ENCODE results near the gene HS6ST3.

The HS6ST3 gene

GRCh38 chr13:96862999-96863398 is 773.1 kb downstream of the HS6ST3 start:
- no peak for TF ChIP-seq CTCF (IDR thresholded peaks at IDR 0.05; ENCODE audit: control insufficient read depth, insufficient read depth, low read depth, low read length, missing control alignments)
- DNase-seq (ENCODE audit: low read depth), result no peak
- H3K4me3 ChIP-seq (ENCODE audit: control insufficient read depth, low read depth, low read length), result no peak overlapping the region

GRCh38 chr13:96871469-96871868 is 781.6 kb downstream of the HS6ST3 start:
- no peak overlapping the region for H3K4me3 ChIP-seq (ENCODE audit: control insufficient read depth, low read depth, low read length)
- no peak for DNase-seq (ENCODE audit: low read depth)
- TF ChIP-seq CTCF (IDR thresholded peaks at IDR 0.05; ENCODE audit: control insufficient read depth, insufficient read depth, low read depth, low read length, missing control alignments), result no peak

- no peak for TF ChIP-seq CTCF (IDR thresholded peaks at IDR 0.05; ENCODE audit: control insufficient read depth, insufficient read depth, low read depth, low read length, missing control alignments)
- no peak overlapping the region for H3K4me3 ChIP-seq (ENCODE audit: control insufficient read depth, low read depth, low read length)
- no peak for DNase-seq (ENCODE audit: low read depth)
These were observed 790.5 kb downstream of the HS6ST3 start for GRCh38 chr13:96880419-96880818.
